Measurements from ENCODE around the gene ABCC3. TPM values are rescaled to one million over a fixed set of nuclear protein-coding genes. Genes with fewer than 3 reads are reported as not detected.

ABCC3 gene
- total and polyA plus RNA-seq, 9 of the 15 experiments (the other 6 are each of a cell fraction or from before 2014, with no cell fraction given) = 0.03 to 1.6 (median 0.42) TPM; not detected in 5

DNA sequence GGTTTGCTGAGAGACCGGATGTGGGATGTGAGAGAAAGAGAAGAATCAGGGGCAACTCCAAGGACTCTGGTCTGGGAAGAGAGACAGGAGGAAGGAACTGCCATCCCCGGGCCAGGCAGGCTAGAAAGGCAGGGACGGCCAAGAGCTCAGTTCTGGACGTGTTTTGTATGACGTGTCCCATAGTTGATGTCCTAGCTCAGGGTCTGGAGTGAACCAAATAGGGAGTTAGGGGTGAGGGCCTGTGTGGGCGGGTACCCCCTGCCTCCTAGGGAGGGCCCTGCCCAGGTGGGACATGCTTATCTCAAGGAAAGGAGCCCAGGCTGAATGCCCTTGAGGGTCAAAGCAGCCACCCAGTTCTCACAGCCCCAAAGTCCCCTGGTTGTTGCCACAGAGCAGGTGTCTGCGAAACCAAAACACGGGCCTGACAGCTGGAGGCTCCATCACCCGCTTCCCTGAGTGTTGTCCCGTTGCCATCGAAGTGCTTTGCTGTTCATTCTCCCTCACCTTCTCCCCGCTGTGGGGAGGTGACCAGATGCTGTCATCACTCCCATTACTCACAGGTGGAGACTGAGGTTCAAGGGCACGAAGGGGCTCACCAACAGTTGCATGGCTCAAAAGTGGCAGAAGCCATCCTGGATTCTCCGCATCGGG is 7.5 kb downstream of the ABCC3 start:
- in situ Hi-C loops (cut with MboI) (no loop called here), intact Hi-C loops (cut with micrococcal nuclease) (no loop called here)
- Histone ChIP-seq H3K9me1 (ENCODE audit: control insufficient read depth, insufficient read depth, low read length) (no peaks in the 10 kb centered on the region), H2AFZ (ENCODE audit: low read depth, low read length) (no peak overlapping the region), H3K4me3 (no peak overlapping the region), H3K9me3 (replicated peaks; ENCODE audit: control insufficient read depth, insufficient read depth, low read depth, low read length) (no peaks in the 10 kb centered on the region), H3K79me2 (ENCODE audit: control insufficient read depth, insufficient read depth, low read length) (no peaks in the 10 kb centered on the region), H3K9ac (ENCODE audit: insufficient read depth in 1 of 2, low read depth in 2 of 2, low read length in 2 of 2) (peak overlapping the region in 1 of 2 experiments; percentile 62; a peak in 1 of 4 replicates), H3K27ac (ENCODE audit: extremely low read depth, low read depth, low read length) (no peak overlapping the region), H3K4me2 (ENCODE audit: insufficient read depth, low read length) (no peak overlapping the region), H3K36me3 (ENCODE audit: control insufficient read depth, insufficient read depth, low read length) (no peaks in the 10 kb centered on the region), H3K27me3 (ENCODE audit: control insufficient read depth in 2 of 2, insufficient read depth in 2 of 2, low read length in 2 of 2) (peaks cover 0 to under 1% of the 10 kb centered on the region in 2 experiments; a peak in 1 of 5 replicates), H4K20me1 (replicated peaks; ENCODE audit: control insufficient read depth, insufficient read depth, low read length) (no peaks in the 10 kb centered on the region), H3K4me1 (replicated peaks in 1 of 2; ENCODE audit: control insufficient read depth in 2 of 2, insufficient read depth in 2 of 2, low read length in 2 of 2) (peaks cover 14 to 20% of the 10 kb centered on the region in 2 experiments)
- ChIA-PET CTCF (ENCODE audit: low intra/inter-chr PET ratio) (no interaction called here), POLR2A (interaction anchor here (0.6 to 1.1 kb wide), 2 partner anchors 11 to 548 kb away, joined by 3 read pairs; no protein-coding TSS in a partner anchor)
- no peak for FAIRE-seq
- 61% methylated on average over 15 of the region's 15 CpGs for WGBS (ENCODE audit: insufficient coverage, low coverage, missing lambda C conversion rate)
- no peak for TF ChIP-seq PCBP2 (IDR thresholded peaks at IDR 0.05; ENCODE audit: low read depth, low read length, poor library complexity, severe bottlenecking)
- TF ChIP-seq ZNF146 (CRISPR knock-in tag; IDR thresholded peaks at IDR 0.05; ENCODE audit: unreplicated experiment) = no peak
- TF ChIP-seq, protein P1, sequence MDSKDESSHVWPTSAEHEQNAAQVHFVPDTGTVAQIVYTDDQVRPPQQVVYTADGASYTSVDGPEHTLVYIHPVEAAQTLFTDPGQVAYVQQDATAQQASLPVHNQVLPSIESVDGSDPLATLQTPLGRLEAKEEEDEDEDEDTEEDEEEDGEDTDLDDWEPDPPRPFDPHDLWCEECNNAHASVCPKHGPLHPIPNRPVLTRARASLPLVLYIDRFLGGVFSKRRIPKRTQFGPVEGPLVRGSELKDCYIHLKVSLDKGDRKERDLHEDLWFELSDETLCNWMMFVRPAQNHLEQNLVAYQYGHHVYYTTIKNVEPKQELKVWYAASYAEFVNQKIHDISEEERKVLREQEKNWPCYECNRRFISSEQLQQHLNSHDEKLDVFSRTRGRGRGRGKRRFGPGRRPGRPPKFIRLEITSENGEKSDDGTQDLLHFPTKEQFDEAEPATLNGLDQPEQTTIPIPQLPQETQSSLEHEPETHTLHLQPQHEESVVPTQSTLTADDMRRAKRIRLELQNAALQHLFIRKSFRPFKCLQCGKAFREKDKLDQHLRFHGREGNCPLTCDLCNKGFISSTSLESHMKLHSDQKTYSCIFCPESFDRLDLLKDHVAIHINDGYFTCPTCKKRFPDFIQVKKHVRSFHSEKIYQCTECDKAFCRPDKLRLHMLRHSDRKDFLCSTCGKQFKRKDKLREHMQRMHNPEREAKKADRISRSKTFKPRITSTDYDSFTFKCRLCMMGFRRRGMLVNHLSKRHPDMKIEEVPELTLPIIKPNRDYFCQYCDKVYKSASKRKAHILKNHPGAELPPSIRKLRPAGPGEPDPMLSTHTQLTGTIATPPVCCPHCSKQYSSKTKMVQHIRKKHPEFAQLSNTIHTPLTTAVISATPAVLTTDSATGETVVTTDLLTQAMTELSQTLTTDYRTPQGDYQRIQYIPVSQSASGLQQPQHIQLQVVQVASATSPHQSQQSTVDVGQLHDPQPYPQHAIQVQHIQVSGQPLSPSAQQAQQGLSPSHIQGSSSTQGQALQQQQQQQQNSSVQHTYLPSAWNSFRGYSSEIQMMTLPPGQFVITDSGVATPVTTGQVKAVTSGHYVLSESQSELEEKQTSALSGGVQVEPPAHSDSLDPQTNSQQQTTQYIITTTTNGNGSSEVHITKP (IDR thresholded peaks at IDR 0.05; ENCODE audit: partially characterized antibody) = peak; percentile 42
- TF ChIP-seq BRD4 (IDR thresholded peaks at IDR 0.05) = no peak
- no peak for TF ChIP-seq HNRNPLL (IDR thresholded peaks at IDR 0.05; ENCODE audit: low read depth, low read length, poor library complexity, severe bottlenecking)
- TF ChIP-seq EGR1 (conservative IDR thresholded peaks at IDR 0.05) = 0 out of 2 replicates have a peak, but pooled peaks have one; percentile 7
- TF ChIP-seq ESRRA (IDR thresholded peaks at IDR 0.05; ENCODE audit: borderline replicate concordance, low read depth) = peak; percentile 63; the same call in 1 of the 2 replicates
- no TSS peak for BruUV-seq (replicated peaks)
- no peak for DNase-seq (ENCODE audit: extremely low read depth in 1 of 4, low spot score in 3 of 4)
- no peak for ATAC-seq
